ENCODE measurements around the gene CEMP1. TPM values are rescaled to one million over a fixed set of nuclear protein-coding genes. Genes with fewer than 3 reads are reported as not detected.

The CEMP1 gene
- total RNA-seq, 6 donors from 2014 or later, result 0.91 to 17.0 (median 5.4) TPM

- Histone ChIP-seq H3K4me3 (no peak overlapping the region), H3K4me1 (peaks cover 21 to 41% (median 36%) of the 10 kb centered on the region in 4 donors), H3K27ac (no peak overlapping the region), H3K9me3 (no peaks in the 10 kb centered on the region), H3K36me3 (peaks cover 0 to 14% (median 3%) of the 10 kb centered on the region in 4 donors), H3K27me3 (no peaks in the 10 kb centered on the region)
- DNase-seq (peak in 1 of 2 donors; percentile 67), ATAC-seq (ENCODE audit: low FRiP score in 2 of 2) (no peak)
- TF ChIP-seq, protein P1, sequence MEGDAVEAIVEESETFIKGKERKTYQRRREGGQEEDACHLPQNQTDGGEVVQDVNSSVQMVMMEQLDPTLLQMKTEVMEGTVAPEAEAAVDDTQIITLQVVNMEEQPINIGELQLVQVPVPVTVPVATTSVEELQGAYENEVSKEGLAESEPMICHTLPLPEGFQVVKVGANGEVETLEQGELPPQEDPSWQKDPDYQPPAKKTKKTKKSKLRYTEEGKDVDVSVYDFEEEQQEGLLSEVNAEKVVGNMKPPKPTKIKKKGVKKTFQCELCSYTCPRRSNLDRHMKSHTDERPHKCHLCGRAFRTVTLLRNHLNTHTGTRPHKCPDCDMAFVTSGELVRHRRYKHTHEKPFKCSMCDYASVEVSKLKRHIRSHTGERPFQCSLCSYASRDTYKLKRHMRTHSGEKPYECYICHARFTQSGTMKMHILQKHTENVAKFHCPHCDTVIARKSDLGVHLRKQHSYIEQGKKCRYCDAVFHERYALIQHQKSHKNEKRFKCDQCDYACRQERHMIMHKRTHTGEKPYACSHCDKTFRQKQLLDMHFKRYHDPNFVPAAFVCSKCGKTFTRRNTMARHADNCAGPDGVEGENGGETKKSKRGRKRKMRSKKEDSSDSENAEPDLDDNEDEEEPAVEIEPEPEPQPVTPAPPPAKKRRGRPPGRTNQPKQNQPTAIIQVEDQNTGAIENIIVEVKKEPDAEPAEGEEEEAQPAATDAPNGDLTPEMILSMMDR (IDR thresholded peaks at IDR 0.05), result no peak
- TF ChIP-seq POLR2AphosphoS5 (IDR thresholded peaks at IDR 0.05), result no peak
- no peak for TF ChIP-seq POLR2A (IDR thresholded peaks at IDR 0.05)
- WGBS, 2 donors, result 93 to 95% methylated on average over 8 to 16 of the region's 16 CpGs
Measured at GRCh38 chr16:2489581-2489980, 41.6 kb downstream of the CEMP1 start.

- no peaks in the 10 kb centered on the region for H3K9me3 ChIP-seq
- 60 to 72% methylated on average over 12 to 15 of the region's 15 CpGs for WGBS, 2 donors
- H3K4me1 ChIP-seq, result peaks cover 34 to 49% (median 46%) of the 10 kb centered on the region in 4 donors
- ATAC-seq (ENCODE audit: low FRiP score in 2 of 2), result peak in 1 of 2 donors; percentile 9
- H3K4me3 ChIP-seq, result no peak overlapping the region
- H3K27ac ChIP-seq, result peak overlapping the region in 1 of 4 donors; percentile 52
- TF ChIP-seq, protein P1 (IDR thresholded peaks at IDR 0.05), result no peak
- no peak for TF ChIP-seq POLR2A (IDR thresholded peaks at IDR 0.05)
- TF ChIP-seq POLR2AphosphoS5 (IDR thresholded peaks at IDR 0.05), result no peak
- no peak for TF ChIP-seq EP300 (IDR thresholded peaks at IDR 0.05)
- H3K36me3 ChIP-seq, result peaks cover 0 to 10% (median 3%) of the 10 kb centered on the region in 4 donors
- peak in 1 of 2 donors; percentile 75 for DNase-seq
- H3K27me3 ChIP-seq, result no peaks in the 10 kb centered on the region
Measured at GRCh38 chr16:2487903-2488531, 43.2 kb downstream of the CEMP1 start.

DNA sequence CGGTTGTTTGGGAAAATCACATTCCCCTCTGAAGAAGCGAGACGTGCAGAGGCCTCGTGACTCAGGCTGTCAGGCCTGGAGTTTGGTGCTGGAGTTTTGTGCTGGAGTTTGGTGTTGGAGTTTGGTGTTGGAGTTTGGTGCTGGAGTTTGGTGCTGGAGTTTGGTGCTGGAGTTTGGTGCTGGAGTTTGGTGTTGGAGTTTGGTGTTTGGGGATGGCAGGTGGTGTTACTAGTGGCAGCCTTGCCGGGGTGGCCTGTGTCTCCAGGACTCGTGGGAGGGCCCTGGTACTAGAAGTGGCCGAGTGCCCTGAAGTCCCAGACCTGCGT, 43.7 kb downstream of the CEMP1 start:
- Histone ChIP-seq H3K27ac (peak overlapping the region in 2 of 4 donors; percentile 52 to 75), H3K4me1 (peaks cover 39 to 54% (median 51%) of the 10 kb centered on the region in 4 donors), H3K27me3 (no peaks in the 10 kb centered on the region), H3K36me3 (peaks cover 0 to 10% (median 3%) of the 10 kb centered on the region in 4 donors), H3K9me3 (no peaks in the 10 kb centered on the region), H3K4me3 (no peak overlapping the region)
- TF ChIP-seq, protein P1 (IDR thresholded peaks at IDR 0.05), result peak in 1 of 6 experiments; percentile 1
- no peak for TF ChIP-seq POLR2AphosphoS5 (IDR thresholded peaks at IDR 0.05)
- WGBS, 2 donors, result 65 to 69% methylated on average over 7 to 8 of the region's 8 CpGs
- DNase-seq (no peak), ATAC-seq (ENCODE audit: low FRiP score in 2 of 2) (no peak)

- no peak overlapping the region for H3K4me3 ChIP-seq
- H3K27me3 ChIP-seq, result no peaks in the 10 kb centered on the region
- peak overlapping the region; percentile 51 to 75 (median 52) for H3K27ac ChIP-seq
- ATAC-seq (ENCODE audit: low FRiP score in 2 of 2) (peak; percentile 57 to 66), DNase-seq (peak; percentile 71 to 89)
- 53 to 71% methylated on average over 20 to 29 of the region's 29 CpGs for WGBS, 2 donors
- no peaks in the 10 kb centered on the region for H3K9me3 ChIP-seq
- TF ChIP-seq, protein P1 (IDR thresholded peaks at IDR 0.05), result peak in 3 of 6 experiments; percentile 32 to 63 (median 32)
- no peak for TF ChIP-seq EP300 (IDR thresholded peaks at IDR 0.05)
- TF ChIP-seq POLR2A (IDR thresholded peaks at IDR 0.05), result no peak
- TF ChIP-seq POLR2AphosphoS5 (IDR thresholded peaks at IDR 0.05), result peak in 1 of 2 donors; percentile 32
- H3K4me1 ChIP-seq, result peaks cover 45 to 59% (median 57%) of the 10 kb centered on the region in 4 donors
- peaks cover 0 to 10% (median 3%) of the 10 kb centered on the region in 4 donors for H3K36me3 ChIP-seq
Measured at GRCh38 chr16:2486645-2487516, 44.3 kb downstream of the CEMP1 start.
